GM12872 (cell line): ENCODE data around the gene LRP4.

Source experiments
- CTCF ChIP-seq: IDR thresholded peaks from 3 replicates; pipeline ENCODE4 v1.5.1; 2011; ENCODE audit warnings: low read depth, mild to moderate bottlenecking, low read length, moderate library complexity; ENCODE audit not compliant: insufficient read depth

Gene LRP4

GRCh38 chr11:46936138-46937110 lies 18.1 kb upstream of the LRP4 start, which contains the start of gene CSTPP1:
Gene CSTPP1, plus strand, starts transcription at chr11:46936761. Its CDS starts 45 bp downstream, at chr11:46936806.
- TF ChIP-seq CTCF: no peak

DNA sequence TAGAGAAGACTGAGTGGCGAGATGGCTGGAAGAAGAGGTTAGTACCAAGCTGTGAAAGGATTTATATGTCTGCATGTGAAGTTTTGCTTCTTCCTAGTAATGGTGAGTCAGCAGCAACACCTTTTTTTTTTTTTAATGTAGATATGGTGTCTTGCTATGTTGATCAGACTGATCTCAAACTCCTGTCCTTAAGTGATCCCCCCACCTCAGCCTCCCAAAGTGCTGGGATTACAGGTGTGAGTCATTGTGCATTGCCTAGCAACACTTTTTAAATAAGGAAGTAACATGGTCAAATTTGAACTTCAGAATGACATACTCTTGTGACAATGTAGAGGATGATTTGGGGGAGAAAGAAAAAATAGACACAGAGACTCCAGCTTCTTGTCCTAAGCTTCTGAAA lies 11.7 kb upstream of the LRP4 start:
- no peak for TF ChIP-seq CTCF

- TF ChIP-seq CTCF: no peak
These were observed 2.4 kb upstream of the LRP4 start for GRCh38 chr11:46920755-46921154.

- TF ChIP-seq CTCF: no peak
These were observed 601 bp upstream of the LRP4 start for GRCh38 chr11:46918788-46919513.

GRCh38 chr11:46917762-46918082 lies 628 bp downstream of the LRP4 start:
- no peak for TF ChIP-seq CTCF

DNA sequence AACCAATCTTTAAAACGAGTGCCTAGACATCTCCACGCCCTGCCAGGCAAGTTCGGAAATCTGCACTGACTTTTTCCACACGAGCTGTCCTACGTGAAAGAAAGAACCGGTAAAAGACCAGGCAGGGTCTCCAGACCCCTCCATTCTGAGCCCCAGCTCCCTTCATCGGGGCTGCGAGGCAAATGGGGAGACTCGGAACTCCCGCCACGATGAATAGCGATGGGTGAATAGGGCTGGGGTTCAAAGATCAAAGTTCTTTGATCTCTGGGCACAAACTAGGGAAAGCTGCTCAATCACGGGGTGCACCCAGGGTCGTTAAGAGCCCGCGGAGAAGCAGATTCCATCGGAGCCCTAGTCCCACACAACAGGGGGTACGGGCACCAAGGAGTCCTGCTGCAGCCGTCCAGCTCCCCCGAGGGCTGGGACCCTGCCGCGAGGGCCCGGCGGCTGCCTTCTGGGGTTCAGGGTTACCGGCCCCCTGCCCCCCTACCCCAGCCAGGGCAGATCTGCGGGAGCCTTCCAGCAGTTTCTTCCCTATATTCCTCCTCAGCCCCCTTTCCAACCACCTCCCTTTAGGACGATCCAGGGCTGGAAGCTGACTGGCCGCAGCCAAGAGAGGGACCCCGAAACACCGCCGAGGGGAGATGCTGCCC lies 1.1 kb downstream of the LRP4 start:
- no peak for TF ChIP-seq CTCF
